SK-N-SH (cell line): ENCODE measurements around the gene TRDMT1. TPM values are rescaled to one million over a fixed set of nuclear protein-coding genes. Genes with fewer than 3 reads are reported as not detected.

ENCODE experiments used
- CTCF ChIA-PET: fragments of 300-600, 350-600 bp; formaldehyde crosslinking; extraction: SDS; loops from one replicate; lab custom pipeline; 2021; lab: Yijun Ruan, JAX
- POLR2A ChIA-PET: fragments of 350-600 bp; sonication (Branson Sonifier 250); formaldehyde crosslinking; extraction: SDS; loops from one replicate; lab custom pipeline; 2020; ENCODE audit warnings: antibody characterized with exemption, inconsistent platforms; lab: Yijun Ruan, JAX
- DNase-seq: peaks from one replicate; pipeline ENCODE4 v3.0.0; 2012
- H2AFZ ChIP-seq: fragments of 200-600 bp; sonication (generic); 2 replicates; pipeline ENCODE4 v1.8.1; 2016; ENCODE audit warnings: antibody characterized with exemption, mild to moderate bottlenecking, low read depth
- H3F3A ChIP-seq: fragments of 200-600 bp; sonication (generic); replicated peaks from 2 replicates; pipeline ENCODE3; 2016; ENCODE audit warnings: antibody characterized with exemption, mild to moderate bottlenecking; ENCODE audit not compliant: insufficient read depth
- H3K27ac ChIP-seq, 2 experiments: fragments of 200-500 bp in 1 of 2; fragments of 200-600 bp in 1 of 2; sonication (Bioruptor generic) in 1 of 2; sonication (generic), shearing (Covaris generic) in 1 of 2; 2 replicates each; pipeline versions ENCODE4 v1.5.1 to v1.6.1; 2014 to 2016; ENCODE audit warnings: low read depth in 2 of 2, inconsistent platforms in 1 of 2, low read length in 1 of 2, mild to moderate bottlenecking in 1 of 2, mixed read lengths in 1 of 2
- H3K27me3 ChIP-seq: fragments of 200-600 bp; sonication (generic), shearing (Covaris generic); 2 replicates; pipeline ENCODE4 v1.6.1; 2016; ENCODE audit warnings: mixed run types; ENCODE audit not compliant: insufficient read depth
- H3K36me3 ChIP-seq, 2 experiments: fragments of 200-500 bp in 1 of 2; fragments of 200-600 bp in 1 of 2; sonication (Bioruptor generic) in 1 of 2; sonication (generic) in 1 of 2; replicated peaks in 1 of 2; 2 replicates each; pipeline versions ENCODE3 to v1.5.1; 2014 to 2016; ENCODE audit warnings: low read length in 1 of 2, mild to moderate bottlenecking in 1 of 2; ENCODE audit not compliant: insufficient read depth in 2 of 2, control insufficient read depth in 1 of 2
- H3K4me1 ChIP-seq, 2 experiments: fragments of 200-500 bp in 1 of 2; fragments of 200-600 bp in 1 of 2; sonication (Bioruptor generic) in 1 of 2; sonication (generic), shearing (Covaris generic) in 1 of 2; 2 replicates each; pipeline versions ENCODE4 v1.5.1 to v1.6.1; 2014 to 2016; ENCODE audit warnings: low read depth in 1 of 2, low read length in 1 of 2, mixed run types in 1 of 2; ENCODE audit not compliant: insufficient read depth in 2 of 2, control insufficient read depth in 1 of 2
- H3K4me2 ChIP-seq: fragments of 200-600 bp; sonication (generic), shearing (Covaris generic); 2 replicates; pipeline ENCODE4 v1.6.1; 2017; ENCODE audit warnings: mixed run types
- H3K4me3 ChIP-seq, 2 experiments: fragments of 200-500 bp in 1 of 2; fragments of 200-600 bp in 1 of 2; sonication (Bioruptor generic) in 1 of 2; sonication (generic), shearing (Covaris generic) in 1 of 2; 2 replicates each; pipeline versions ENCODE4 v1.5.1 to v1.8.1; 2014 to 2016; ENCODE audit warnings: low read depth in 2 of 2, inconsistent platforms in 1 of 2, low read length in 1 of 2, mild to moderate bottlenecking in 1 of 2, mixed read lengths in 1 of 2, moderate library complexity in 1 of 2
- H3K79me2 ChIP-seq: fragments of 200-600 bp; sonication (generic); 2 replicates; pipeline ENCODE4 v1.8.1; 2017; ENCODE audit warnings: mild to moderate bottlenecking; ENCODE audit not compliant: insufficient read depth
- H3K9ac ChIP-seq: fragments of 200-600 bp; sonication (generic); 2 replicates; pipeline ENCODE4 v1.6.1; 2017; ENCODE audit warnings: mixed run types
- H3K9me2 ChIP-seq: fragments of 200-600 bp; sonication (generic); 2 replicates; pipeline ENCODE4 v1.6.1; 2017; ENCODE audit warnings: mixed run types
- H3K9me3 ChIP-seq: fragments of 200-600 bp; sonication (generic); 2 replicates; pipeline ENCODE4 v1.6.1; 2017; ENCODE audit warnings: mixed run types, mild to moderate bottlenecking, moderate library complexity
- H4K20me1 ChIP-seq: fragments of 200-600 bp; sonication (generic); 2 replicates; pipeline ENCODE4 v1.6.1; 2017; ENCODE audit warnings: mild to moderate bottlenecking, mixed run types; ENCODE audit not compliant: insufficient read depth
- CHD2 ChIP-seq: fragments of 150-350 bp; IDR thresholded peaks from 2 replicates; pipeline ENCODE4 v1.6.1; 2018; ENCODE audit warnings: low read length; ENCODE audit not compliant: partially characterized antibody
- EP300 ChIP-seq, 2 experiments: IDR thresholded peaks; 2 replicates each; pipeline versions ENCODE4 v1.4.0 to v1.6.1; 2012; ENCODE audit warnings: borderline replicate concordance in 1 of 2, low read depth in 1 of 2, low read length in 1 of 2
- EZH2phosphoT487 ChIP-seq: fragments of 200-600 bp; sonication (generic); IDR thresholded peaks from 2 replicates; pipeline ENCODE4 v1.6.1; 2017; ENCODE audit warnings: low read depth, mixed run types, mild to moderate bottlenecking, antibody characterized with exemption, moderate library complexity, borderline replicate concordance
- FOXJ3 ChIP-seq: sonication (generic); formaldehyde crosslinking; IDR thresholded peaks from 2 replicates; pipeline ENCODE4 v1.5.1; 2020; ENCODE audit warnings: mild to moderate bottlenecking, missing genetic modification reagents
- GABPA ChIP-seq: IDR thresholded peaks from 2 replicates; pipeline ENCODE4 v1.4.0; 2012; ENCODE audit warnings: low read depth, mild to moderate bottlenecking
- GATA2 ChIP-seq: sonication (generic); formaldehyde crosslinking; IDR thresholded peaks from 2 replicates; pipeline ENCODE4 v1.5.0; 2020; ENCODE audit warnings: mild to moderate bottlenecking, missing genetic modification reagents
- JUND ChIP-seq: IDR thresholded peaks from 2 replicates; pipeline ENCODE4 v1.4.0; 2012
- MAX ChIP-seq: IDR thresholded peaks from 2 replicates; pipeline ENCODE4 v1.4.0; 2012; ENCODE audit warnings: low read depth
- MXI1 ChIP-seq: IDR thresholded peaks from 2 replicates; pipeline ENCODE4 v1.6.1; 2012; ENCODE audit warnings: mild to moderate bottlenecking, low read depth, low read length, improper control_type of control experiment
- NFIC ChIP-seq: IDR thresholded peaks from 2 replicates; pipeline ENCODE4 v1.4.0; 2012; ENCODE audit warnings: borderline replicate concordance
- NRF1 ChIP-seq: IDR thresholded peaks from 2 replicates; pipeline ENCODE4 v1.6.1; 2012; ENCODE audit warnings: low read depth, mild to moderate bottlenecking, low read length
- PBX3 ChIP-seq: IDR thresholded peaks from 2 replicates; pipeline ENCODE4; 2012
- POLR2AphosphoS5 ChIP-seq: IDR thresholded peaks from 2 replicates; pipeline ENCODE4 v1.6.1; 2012; ENCODE audit warnings: low read depth, low read length
- RAD21 ChIP-seq: IDR thresholded peaks from 2 replicates; pipeline ENCODE4 v1.6.1; 2012; ENCODE audit warnings: mild to moderate bottlenecking, low read length
- RCOR1 ChIP-seq: fragments of 150-350 bp; IDR thresholded peaks from 2 replicates; pipeline ENCODE4 v1.6.1; 2017; ENCODE audit warnings: antibody characterized with exemption, low read length
- REST ChIP-seq: IDR thresholded peaks from 2 replicates; pipeline ENCODE4 v1.6.1; 2012; ENCODE audit warnings: mild to moderate bottlenecking, low read depth, low read length, moderate library complexity
- RFX5 ChIP-seq: IDR thresholded peaks from 2 replicates; pipeline ENCODE4 v1.6.1; 2012; ENCODE audit warnings: mild to moderate bottlenecking, improper control_type of control experiment, low read length
- RXRA ChIP-seq: IDR thresholded peaks from 2 replicates; pipeline ENCODE4 v1.4.0; 2012; ENCODE audit warnings: low read depth, mild to moderate bottlenecking, borderline replicate concordance
- SIN3A ChIP-seq: IDR thresholded peaks from 2 replicates; pipeline ENCODE4 v1.6.1; 2012; ENCODE audit warnings: low read depth, mild to moderate bottlenecking, low read length, moderate library complexity, borderline replicate concordance
- SMC3 ChIP-seq: IDR thresholded peaks from 2 replicates; pipeline ENCODE4 v1.6.1; 2012; ENCODE audit warnings: low read depth, low read length, improper control_type of control experiment
- TAF1 ChIP-seq: IDR thresholded peaks from 2 replicates; pipeline ENCODE4 v1.6.1; 2012; ENCODE audit warnings: low read depth, mild to moderate bottlenecking, low read length, moderate library complexity, borderline replicate concordance
- TCF12 ChIP-seq: IDR thresholded peaks from 2 replicates; pipeline ENCODE4 v1.4.0; 2012
- TEAD4 ChIP-seq: IDR thresholded peaks from 2 replicates; pipeline ENCODE4 v1.4.0; 2012; ENCODE audit warnings: mild to moderate bottlenecking, borderline replicate concordance; ENCODE audit not compliant: insufficient read depth
- USF1 ChIP-seq: IDR thresholded peaks from 2 replicates; pipeline ENCODE4 v1.4.0; 2012; ENCODE audit warnings: low read depth, borderline replicate concordance
- USF2 ChIP-seq: fragments of 150-350 bp; IDR thresholded peaks from 2 replicates; pipeline ENCODE4 v1.6.1; 2017; ENCODE audit warnings: antibody characterized with exemption, low read length, low read depth, borderline replicate concordance
- YY1 ChIP-seq: IDR thresholded peaks from 2 replicates; pipeline ENCODE4 v1.4.0; 2012; ENCODE audit warnings: low read depth, mild to moderate bottlenecking
- WGBS: methylation state at CpG from one replicate; pipeline ENCODE4 v1.1.6; 2017; ENCODE audit warnings: low lambda C conversion rate; 5-methylcytosine and 5-hydroxymethylcytosine counted together
- polyA plus RNA-seq, 3 experiments: library from polyadenylated mRNA; depleted of rRNA; stranded (reverse); fragments of >200 nt; gene quantifications; 2 replicates each; pipeline ENCODE4 v1.2.3, GENCODE V29; 2012

TRDMT1 gene
- 3.1 and 4.1 TPM in 2 replicates for polyA plus RNA-seq (2012; rRNA removed)
- polyA plus RNA-seq (2012; cell fraction: cytosol; rRNA removed), result 3.7 and 4.0 TPM in 2 replicates
- polyA plus RNA-seq (2012; cell fraction: nucleus; rRNA removed), result 3.6 and 8.0 TPM in 2 replicates

- WGBS, result 1% methylated on average over 18 of the region's 60 CpGs
- Histone ChIP-seq H3K9ac (peak within 1 kb of the TSS; percentile 97), H4K20me1 (no peaks in the 10 kb centered on the region), H3K79me2 (peaks cover 41% of the 10 kb centered on the region), H2AFZ (peak within 1 kb of the TSS; percentile 79), H3K9me2 (no peaks in the 10 kb centered on the region), H3K27ac (peak within 1 kb of the TSS; percentile 98 to 99), H3K9me3 (no peaks in the 10 kb centered on the region), H3K36me3 (no peaks in the 10 kb centered on the region), H3K4me3 (peak within 1 kb of the TSS; percentile 64 to 76), H3K4me1 (peaks cover 9 to 16% of the 10 kb centered on the region in 2 experiments; a peak in 3 of 4 replicates), H3F3A (peaks cover 37% of the 10 kb centered on the region), H3K4me2 (peak within 1 kb of the TSS; percentile 87), H3K27me3 (no peaks in the 10 kb centered on the region)
- DNase-seq, result peak; percentile 90
- ChIA-PET CTCF (interaction anchor here (0.9 to 2.3 kb wide), 6 partner anchors 11 to 359 kb away, joined by 3 to 8 read pairs (median 4); no protein-coding TSS in a partner anchor), POLR2A (interaction anchor here (0.6 to 1.6 kb wide), 7 partner anchors 13 to 348 kb away, joined by 3 to 13 read pairs (median 3); no protein-coding TSS in a partner anchor)
- TF ChIP-seq MAX (peak; percentile 87), TCF12 (no peak; the same call in none of the 2 replicates), EZH2phosphoT487 (no peak), TAF1 (peak; percentile 98), RXRA (no peak), POLR2AphosphoS5 (peak; percentile 76), CHD2 (peak; percentile 22), RFX5 (0 out of 2 replicates have a peak, but pooled peaks have one; percentile 7), GATA2 (no peak; the same call in 1 of the 2 replicates), YY1 (no peak), TEAD4 (no peak), SMC3 (peak; percentile 26), MXI1 (peak; percentile 82), JUND (no peak), EP300 (IDR thresholded peaks at IDR 0.05; ENCODE audit: borderline replicate concordance in 1 of 2, low read depth in 1 of 2, low read length in 1 of 2) (peak in 1 of 2 experiments; percentile 63; a peak in 1 of 4 replicates), USF2 (no peak), RAD21 (peak; percentile 41), USF1 (peak; percentile 20; the same call in 1 of the 2 replicates), GABPA (peak; percentile 77), PBX3 (no peak; the same call in 1 of the 2 replicates), SIN3A (no peak; the same call in 1 of the 2 replicates), NRF1 (no peak), FOXJ3 (CRISPR knock-in tag) (no peak), NFIC (peak; percentile 20; the same call in 1 of the 2 replicates), RCOR1 (no peak; the same call in 1 of the 2 replicates), REST (peak; percentile 58; the same call in 1 of the 2 replicates)
Measured at GRCh38 chr10:17200912-17201793, at the start of gene TRDMT1. Gene TRDMT1 (minus strand): TSS chr10:17201672. CDS start chr10:17201634, 38 bp downstream.
